Measurements from ENCODE around the gene SDHAF2.

- TF ChIP-seq, protein P1, sequence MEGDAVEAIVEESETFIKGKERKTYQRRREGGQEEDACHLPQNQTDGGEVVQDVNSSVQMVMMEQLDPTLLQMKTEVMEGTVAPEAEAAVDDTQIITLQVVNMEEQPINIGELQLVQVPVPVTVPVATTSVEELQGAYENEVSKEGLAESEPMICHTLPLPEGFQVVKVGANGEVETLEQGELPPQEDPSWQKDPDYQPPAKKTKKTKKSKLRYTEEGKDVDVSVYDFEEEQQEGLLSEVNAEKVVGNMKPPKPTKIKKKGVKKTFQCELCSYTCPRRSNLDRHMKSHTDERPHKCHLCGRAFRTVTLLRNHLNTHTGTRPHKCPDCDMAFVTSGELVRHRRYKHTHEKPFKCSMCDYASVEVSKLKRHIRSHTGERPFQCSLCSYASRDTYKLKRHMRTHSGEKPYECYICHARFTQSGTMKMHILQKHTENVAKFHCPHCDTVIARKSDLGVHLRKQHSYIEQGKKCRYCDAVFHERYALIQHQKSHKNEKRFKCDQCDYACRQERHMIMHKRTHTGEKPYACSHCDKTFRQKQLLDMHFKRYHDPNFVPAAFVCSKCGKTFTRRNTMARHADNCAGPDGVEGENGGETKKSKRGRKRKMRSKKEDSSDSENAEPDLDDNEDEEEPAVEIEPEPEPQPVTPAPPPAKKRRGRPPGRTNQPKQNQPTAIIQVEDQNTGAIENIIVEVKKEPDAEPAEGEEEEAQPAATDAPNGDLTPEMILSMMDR (IDR thresholded peaks at IDR 0.05), result no peak
- TF ChIP-seq POLR2A (IDR thresholded peaks at IDR 0.05) (no peak), EP300 (IDR thresholded peaks at IDR 0.05; ENCODE audit: low read depth) (no peak), POLR2AphosphoS5 (IDR thresholded peaks at IDR 0.05) (no peak)
Measured at GRCh38 chr11:61417670-61418069, 12.3 kb upstream of the SDHAF2 start.

Data from transverse colon (tissue), 4 donors.